Fibroblast of pulmonary artery (primary cell): ENCODE measurements around the gene ZFAND2A.
"Not testable (repeated sequence)": the region's sequence is repeated elsewhere in the genome, so short reads cannot be mapped to it uniquely, and the experiment has no call there.

Experiments used
- DNase-seq: peaks from one replicate; pipeline ENCODE4 v3.0.0-alpha.2; 2010; ENCODE audit warnings: low read depth
- H3K4me3 ChIP-seq: replicated peaks from 2 replicates; pipeline ENCODE4 v1.5.1; 2011; ENCODE audit warnings: low read depth, mild to moderate bottlenecking, control low read depth, low read length, moderate library complexity
- TF ChIP-seq, protein P1 (sequence below): IDR thresholded peaks from 2 replicates; pipeline ENCODE4 v1.5.1; 2011; ENCODE audit warnings: mild to moderate bottlenecking, control low read depth, low read length, inconsistent platforms; ENCODE audit errors: missing control alignments

ZFAND2A gene

DNA sequence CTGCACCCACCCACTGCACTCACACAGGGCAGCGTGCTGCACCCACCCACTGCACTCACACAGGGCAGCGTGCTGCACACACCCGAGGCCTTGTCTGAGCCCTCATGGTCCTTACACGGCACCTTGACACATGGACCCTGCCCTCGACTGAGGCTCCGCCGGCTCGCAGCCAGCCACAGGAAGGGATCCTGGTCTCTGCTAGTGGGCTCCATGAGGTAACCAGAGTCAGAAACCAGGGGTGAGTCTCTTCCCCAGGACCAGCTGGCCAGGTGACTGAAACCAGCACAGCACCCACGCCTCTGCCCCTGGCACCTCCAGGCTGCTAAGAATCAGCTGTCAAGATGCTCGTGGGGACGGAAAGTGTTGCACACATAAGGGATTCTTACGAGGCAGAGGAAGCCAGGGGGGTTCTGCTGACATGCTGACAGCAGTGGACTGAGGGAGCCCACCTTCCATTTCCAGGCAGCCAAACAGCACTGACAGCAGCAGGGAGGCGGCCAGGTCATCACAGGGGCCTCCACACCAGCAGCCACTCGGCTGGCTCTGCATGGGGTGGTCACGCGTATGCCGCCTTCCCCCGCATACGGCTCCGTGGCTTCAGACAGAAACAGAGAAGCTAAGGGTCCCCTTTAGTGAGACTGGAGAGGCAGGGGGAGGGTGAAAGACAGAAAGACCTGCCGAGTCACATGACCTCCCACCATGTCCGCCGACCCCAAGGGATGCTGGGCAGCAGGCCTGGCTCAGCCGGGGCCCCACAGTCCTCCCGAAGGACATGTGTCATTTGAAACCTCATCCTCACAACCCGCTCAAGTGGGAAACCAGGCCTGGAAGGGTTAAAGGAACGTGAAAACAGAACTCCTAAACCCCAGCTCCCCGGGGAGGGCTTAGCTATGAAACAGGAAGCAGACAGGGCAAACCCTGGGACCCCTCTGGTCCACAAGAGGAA lies 37.8 kb downstream of the ZFAND2A start:
- TF ChIP-seq, protein P1, sequence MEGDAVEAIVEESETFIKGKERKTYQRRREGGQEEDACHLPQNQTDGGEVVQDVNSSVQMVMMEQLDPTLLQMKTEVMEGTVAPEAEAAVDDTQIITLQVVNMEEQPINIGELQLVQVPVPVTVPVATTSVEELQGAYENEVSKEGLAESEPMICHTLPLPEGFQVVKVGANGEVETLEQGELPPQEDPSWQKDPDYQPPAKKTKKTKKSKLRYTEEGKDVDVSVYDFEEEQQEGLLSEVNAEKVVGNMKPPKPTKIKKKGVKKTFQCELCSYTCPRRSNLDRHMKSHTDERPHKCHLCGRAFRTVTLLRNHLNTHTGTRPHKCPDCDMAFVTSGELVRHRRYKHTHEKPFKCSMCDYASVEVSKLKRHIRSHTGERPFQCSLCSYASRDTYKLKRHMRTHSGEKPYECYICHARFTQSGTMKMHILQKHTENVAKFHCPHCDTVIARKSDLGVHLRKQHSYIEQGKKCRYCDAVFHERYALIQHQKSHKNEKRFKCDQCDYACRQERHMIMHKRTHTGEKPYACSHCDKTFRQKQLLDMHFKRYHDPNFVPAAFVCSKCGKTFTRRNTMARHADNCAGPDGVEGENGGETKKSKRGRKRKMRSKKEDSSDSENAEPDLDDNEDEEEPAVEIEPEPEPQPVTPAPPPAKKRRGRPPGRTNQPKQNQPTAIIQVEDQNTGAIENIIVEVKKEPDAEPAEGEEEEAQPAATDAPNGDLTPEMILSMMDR = no peak
- no peak overlapping the region for H3K4me3 ChIP-seq
- DNase-seq = no peak

DNA sequence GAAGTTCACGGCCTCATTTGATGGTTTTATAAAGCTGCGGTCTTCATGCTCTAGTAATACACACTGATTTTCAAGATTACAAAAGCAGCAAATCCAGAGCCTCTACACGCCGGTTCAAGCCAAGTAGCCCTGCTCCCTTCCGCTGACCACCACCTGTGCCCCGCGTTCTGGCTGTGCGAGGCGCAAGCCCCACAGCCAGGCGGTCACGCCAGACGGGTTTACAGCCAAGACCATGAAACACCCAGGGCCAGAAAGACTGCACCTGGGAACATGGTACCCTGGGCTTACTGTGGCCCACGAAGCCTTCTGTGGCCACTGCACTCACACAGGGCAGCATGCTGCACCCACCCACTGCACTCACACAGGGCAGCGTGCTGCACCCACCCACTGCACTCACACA lies 38.5 kb downstream of the ZFAND2A start:
- H3K4me3 ChIP-seq = no peak overlapping the region
- DNase-seq = no peak
- TF ChIP-seq, protein P1 = no peak

DNA sequence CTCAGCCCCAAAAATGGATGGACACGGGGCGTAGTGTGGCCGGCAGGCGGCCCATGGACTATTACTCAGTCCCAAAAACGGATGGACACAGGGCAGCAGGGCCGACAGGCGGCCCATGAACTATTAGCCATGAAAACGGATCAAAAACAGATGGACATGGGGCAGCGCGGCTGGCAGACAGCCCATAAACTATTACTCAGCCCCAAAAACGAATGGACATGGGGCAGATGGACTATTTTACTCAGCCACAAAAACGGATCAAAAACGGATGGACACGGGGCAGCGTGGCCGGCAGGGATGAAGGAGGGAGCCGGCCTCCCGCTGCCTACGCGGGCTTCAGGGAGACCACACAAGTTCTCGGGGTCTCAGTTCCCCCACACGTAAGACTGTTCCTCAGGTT lies 39.2 kb downstream of the ZFAND2A start:
- H3K4me3 ChIP-seq = no peak overlapping the region
- no peak for DNase-seq
- TF ChIP-seq, protein P1 = no peak

DNA sequence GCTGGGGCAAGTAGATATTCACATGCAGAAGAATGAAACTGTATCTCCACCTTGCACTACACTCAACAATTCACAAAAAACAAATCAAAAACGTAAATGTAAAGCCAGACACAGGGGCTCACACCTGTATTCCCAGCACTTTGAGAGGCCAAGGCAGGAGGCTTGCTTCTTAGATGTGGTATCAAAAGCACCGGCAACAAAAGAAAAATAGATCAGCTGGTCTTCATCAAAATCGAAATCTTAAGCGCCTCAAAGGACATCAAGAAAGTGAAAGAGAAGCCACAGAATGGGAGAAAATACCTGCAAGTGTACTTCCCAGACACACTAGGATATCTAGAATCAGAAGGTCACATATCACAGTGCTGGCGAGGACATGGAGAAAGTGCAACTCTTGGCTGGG lies 40.8 kb downstream of the ZFAND2A start:
- no peak for DNase-seq
- TF ChIP-seq, protein P1 = no peak
- H3K4me3 ChIP-seq = no peak overlapping the region

DNA sequence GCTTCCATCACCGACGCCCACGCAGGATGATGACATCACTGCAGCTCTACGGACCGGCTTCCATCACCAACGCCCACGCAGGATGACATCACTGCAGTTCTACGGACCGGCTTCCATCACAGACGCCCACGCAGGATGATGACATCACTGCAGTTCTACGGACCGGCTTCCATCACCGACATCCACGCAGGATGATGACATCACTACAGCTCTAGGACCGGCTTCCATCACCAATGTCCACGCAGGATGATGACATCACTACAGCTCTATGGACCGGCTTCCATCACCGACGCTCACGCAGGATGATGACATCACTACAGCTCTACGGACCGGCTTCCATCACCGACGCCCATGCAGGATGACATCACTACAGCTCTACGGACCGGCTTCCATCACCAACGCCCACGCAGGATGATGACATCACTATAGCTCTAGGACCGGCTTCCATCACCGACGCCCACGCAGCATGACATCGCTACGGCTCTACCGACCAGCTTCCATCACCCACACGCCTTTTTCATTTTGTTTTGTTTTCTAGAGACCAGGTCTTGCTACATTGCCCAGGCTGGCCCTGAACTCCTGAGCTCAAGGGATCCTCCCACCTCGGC lies 42.6 kb downstream of the ZFAND2A start:
- no peak overlapping the region for H3K4me3 ChIP-seq
- TF ChIP-seq, protein P1 = no peak
- DNase-seq = no peak

DNA sequence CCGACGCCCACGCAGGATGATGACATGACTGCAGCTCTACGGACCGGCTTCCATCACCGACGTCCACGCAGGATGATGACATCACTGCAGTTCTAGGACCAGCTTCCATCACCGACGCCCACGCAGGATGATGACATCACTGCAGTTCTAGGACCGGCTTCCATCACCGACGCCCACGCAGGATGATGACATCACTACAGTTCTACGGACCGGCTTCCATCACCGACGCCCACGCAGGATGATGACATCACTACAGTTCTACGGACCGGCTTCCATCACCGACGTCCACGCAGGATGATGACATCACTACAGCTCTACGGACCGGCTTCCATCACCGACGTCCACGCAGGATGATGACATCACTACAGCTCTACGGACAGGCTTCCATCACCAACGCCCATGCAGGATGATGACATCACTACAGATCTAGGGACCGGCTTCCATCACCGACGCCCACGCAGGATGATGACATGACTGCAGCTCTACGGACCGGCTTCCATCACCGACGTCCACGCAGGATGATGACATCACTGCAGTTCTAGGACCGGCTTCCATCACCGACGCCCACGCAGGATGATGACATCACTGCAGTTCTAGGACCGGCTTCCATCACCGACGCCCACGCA lies 43.5 kb downstream of the ZFAND2A start:
- not testable (repeated sequence) for DNase-seq, H3K4me3 ChIP-seq

DNA sequence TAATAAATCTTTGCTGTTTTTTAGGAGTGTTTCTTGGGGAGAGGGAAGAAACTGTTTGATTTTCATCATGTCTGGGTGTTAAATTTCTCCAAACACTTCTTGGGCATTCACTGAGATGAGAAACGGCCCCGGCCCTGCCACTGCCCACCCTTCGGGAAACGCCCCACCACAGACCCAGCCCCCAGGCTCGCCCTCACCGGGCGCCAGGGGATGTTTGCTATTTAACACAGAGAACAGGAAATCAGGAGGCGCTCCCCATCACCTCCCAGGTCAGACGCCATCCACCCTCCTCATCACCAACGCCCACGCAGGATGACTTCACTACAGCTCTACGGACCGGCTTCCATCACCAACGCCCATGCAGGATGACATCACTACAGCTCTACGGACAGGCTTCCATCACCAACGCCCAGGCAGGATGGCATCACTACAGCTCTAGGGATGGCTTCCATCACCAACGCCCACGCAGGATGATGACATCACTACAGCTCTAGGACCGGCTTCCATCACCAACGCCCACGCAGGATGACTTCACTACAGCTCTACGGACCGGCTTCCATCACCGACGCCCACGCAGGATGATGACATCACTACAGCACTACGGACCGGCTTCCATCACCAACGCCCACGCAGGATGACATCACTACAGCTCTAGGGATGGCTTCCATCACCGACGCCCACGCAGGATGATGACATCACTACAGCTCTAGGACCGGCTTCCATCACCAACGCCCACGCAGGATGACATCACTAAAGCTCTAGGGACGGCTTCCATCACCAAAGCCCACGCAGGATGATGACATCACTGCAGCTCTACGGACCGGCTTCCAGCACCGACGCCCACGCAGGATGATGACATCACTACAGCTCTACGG lies 44.6 kb downstream of the ZFAND2A start:
- not testable (repeated sequence) for H3K4me3 ChIP-seq, DNase-seq
